HG02885 (cell line): ENCODE results near the gene TTLL12.

Experiments used
- ATAC-seq: cut with Tn5 transposase; IDR thresholded peaks from one replicate; pipeline ENCODE4 v1.9.1; 2021; ENCODE audit warnings: mild to moderate bottlenecking; ENCODE audit not compliant: unreplicated experiment, poor library complexity

Gene TTLL12

GRCh38 chr22:43131773-43132501, 55.0 kb downstream of the TTLL12 start:
- ATAC-seq: no peak

GRCh38 chr22:43129426-43130425, 57.2 kb downstream of the TTLL12 start:
- ATAC-seq: no peak

DNA sequence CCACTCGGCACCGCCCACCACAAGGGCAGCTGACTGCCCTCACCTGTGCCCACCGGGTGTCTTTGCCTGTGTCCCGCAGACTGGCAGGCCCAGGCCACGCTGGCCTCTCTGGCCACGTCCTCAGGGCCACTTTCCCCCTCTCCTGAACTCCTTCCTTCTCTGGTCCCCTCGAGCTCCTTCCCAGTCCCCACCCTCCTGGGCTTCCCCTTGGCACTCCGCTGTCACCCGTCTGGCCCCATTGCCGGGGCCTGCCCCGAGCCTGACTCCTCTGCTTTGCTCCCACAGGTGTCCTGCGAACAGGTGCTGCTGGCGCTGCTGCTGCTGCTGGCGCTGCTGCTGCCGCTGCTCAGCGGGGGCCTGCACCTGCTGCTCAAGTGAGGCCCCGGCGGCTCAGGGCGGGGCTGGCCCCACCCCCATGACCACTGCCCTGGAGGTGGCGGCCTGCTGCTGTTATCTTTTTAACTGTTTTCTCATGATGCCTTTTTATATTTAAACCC, 58.0 kb downstream of the TTLL12 start:
- ATAC-seq: no peak

DNA sequence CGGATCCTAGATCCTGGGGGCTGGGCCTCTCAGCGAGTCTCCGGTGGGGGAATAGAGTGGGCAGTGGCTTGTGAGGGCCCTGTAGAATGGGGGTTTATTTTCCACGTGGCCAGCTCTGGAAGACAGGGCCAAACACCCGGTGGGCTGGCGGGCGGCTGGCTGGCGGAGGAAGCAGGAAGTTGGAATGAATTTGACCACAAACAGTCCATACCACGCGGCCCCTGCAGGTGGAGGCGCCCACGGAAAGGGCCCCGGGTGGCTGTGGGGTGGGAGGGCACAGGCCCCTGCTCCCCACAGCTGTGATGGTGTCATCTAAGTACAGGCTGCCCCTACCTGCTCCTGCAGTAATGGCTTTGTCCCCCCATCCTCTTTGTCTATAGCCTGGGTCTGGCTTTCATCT, 58.8 kb downstream of the TTLL12 start:
- no peak for ATAC-seq

- ATAC-seq: no peak
Measured at GRCh38 chr22:43127166-43127908, 59.6 kb downstream of the TTLL12 start.

- ATAC-seq: no peak
Measured at GRCh38 chr22:43126501-43127165, 60.3 kb downstream of the TTLL12 start.

DNA sequence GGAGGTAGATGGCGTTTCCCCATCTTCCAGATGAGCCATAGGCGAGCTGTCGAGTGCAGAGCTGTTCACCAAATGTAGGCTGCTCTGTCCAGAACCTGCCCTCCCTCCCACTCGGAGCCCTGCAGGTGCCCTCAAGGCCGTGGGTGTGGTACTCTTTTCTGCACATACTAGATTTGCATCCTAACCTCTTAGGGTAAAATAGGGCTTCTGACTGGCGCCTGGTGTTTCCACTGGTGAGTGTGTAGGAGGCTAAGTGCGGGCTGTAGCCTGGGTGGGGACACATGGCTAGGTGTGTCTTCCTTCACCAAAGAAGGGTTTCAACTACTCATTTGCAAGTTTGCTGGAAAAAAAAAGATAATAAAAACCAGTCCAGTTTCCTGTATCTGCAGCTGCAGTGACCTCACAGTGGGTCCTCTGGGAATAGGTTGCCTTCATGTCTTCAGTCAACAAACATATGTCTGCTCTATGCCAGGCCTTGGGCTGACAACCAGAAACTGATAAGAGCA, 67.9 kb downstream of the TTLL12 start:
- ATAC-seq: peak; percentile 72

DNA sequence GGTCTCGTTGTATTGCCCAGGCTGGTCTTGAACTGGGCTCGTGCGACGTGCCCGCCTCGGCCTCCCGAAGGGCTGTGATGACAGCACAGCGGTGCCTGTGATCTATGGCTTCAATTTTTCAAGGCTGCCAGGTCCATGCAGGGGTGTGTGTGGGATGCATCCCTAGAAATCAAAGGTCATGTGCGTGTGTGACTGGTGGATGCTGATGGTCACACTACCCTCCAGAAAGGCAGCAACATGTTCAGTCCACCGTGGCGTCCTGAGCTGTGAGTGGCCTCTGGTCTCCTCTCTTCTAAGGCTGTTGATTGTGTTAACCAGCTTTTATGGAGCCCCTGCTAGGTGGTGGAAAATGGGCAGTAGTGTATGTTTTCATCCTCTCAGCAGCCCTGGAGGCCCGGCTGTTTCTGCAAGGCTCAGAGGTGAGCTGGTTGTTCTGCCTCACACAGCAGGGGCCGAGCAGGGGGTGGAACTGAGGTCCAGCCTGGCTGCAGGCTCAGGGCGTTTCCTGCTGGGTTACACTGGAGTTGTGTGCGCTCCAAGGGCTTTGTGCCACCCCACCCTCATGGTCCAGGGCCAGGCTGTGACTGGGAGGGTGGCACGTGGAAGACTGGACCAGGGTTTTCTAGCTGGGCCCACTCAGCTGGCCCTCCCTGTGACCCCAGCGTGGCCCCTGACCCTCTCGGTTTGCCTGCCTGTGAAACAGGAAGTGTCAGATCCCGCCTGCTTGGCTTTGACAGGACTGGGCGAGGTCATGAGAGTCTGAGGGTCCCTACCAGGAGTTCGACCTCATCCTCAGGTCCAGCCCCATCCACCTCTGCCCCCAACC, 68.7 kb downstream of the TTLL12 start:
- peak; percentile 5 for ATAC-seq

DNA sequence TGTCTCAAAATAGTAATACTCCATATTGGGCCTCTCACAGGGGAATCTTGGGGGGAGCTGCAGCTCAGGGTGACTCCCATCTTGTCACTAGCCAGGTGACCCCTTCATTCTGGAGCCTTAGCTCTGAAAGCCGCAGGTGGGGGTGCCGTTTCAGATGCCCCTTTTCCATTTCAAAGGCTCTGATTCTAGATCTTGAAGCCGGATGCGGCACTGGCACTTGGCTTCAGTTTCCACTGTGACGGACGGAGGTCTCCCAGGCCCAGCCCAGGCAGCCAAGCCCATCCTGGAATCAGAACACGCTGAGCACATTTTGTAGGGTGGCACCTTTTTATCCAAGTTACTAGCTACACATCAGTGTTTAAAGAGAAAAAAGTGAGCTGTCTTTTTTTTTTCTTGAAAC, 70.0 kb downstream of the TTLL12 start:
- ATAC-seq: no peak
